Neural cell (in vitro differentiated cells): Measurements from ENCODE around the gene FOXP4.

Experiments used
- CTCF ChIP-seq: fragments of 450-650 bp; IDR thresholded peaks from 2 replicates; pipeline ENCODE4 v1.5.1; 2014; ENCODE audit warnings: antibody characterized with exemption, mild to moderate bottlenecking, moderate library complexity; ENCODE audit not compliant: poor library complexity, severe bottlenecking
- POLR2AphosphoS5 ChIP-seq: IDR thresholded peaks from 2 replicates; pipeline ENCODE4 v1.6.1; 2012
- REST ChIP-seq: IDR thresholded peaks from 2 replicates; pipeline ENCODE4 v1.6.1; 2012; ENCODE audit warnings: borderline replicate concordance
- TAF1 ChIP-seq: IDR thresholded peaks from 2 replicates; pipeline ENCODE4 v1.6.1; 2012; ENCODE audit warnings: low read depth

GRCh38 chr6:41621802-41622201 lies 75.6 kb downstream of the FOXP4 start:
- TF ChIP-seq TAF1: no peak
- no peak for TF ChIP-seq POLR2AphosphoS5
- no peak for TF ChIP-seq REST
- no peak for TF ChIP-seq CTCF
